SK-N-SH treated with all-trans-retinoic acid at 6 μM for 48 hours (cell line): ENCODE results near the gene MSRB1.

ENCODE experiments used
- ARNTL ChIP-seq: fragments of 450-650 bp; formaldehyde crosslinking; IDR thresholded peaks from 2 replicates; pipeline ENCODE4 v1.5.0; 2020; ENCODE audit warnings: low read depth, mild to moderate bottlenecking, moderate library complexity, borderline replicate concordance
- BACH2 ChIP-seq: fragments of 250-450 bp; sonication (Bioruptor Pico); IDR thresholded peaks from 2 replicates; pipeline ENCODE4 v1.9.0; 2021; ENCODE audit warnings: mild to moderate bottlenecking, borderline replicate concordance
- CREB5 ChIP-seq: fragments of 250-450 bp; sonication (Bioruptor Pico); IDR thresholded peaks from 2 replicates; pipeline ENCODE4 v1.5.1; 2020; ENCODE audit warnings: low read depth, mild to moderate bottlenecking, moderate library complexity
- CSDC2 ChIP-seq: fragments of 250-450 bp; sonication (Bioruptor Pico); IDR thresholded peaks from 2 replicates; pipeline ENCODE4 v1.5.0; 2020; ENCODE audit warnings: mild to moderate bottlenecking, moderate library complexity
- ESRRG ChIP-seq: fragments of 250-450 bp; sonication (Bioruptor Pico); IDR thresholded peaks from 2 replicates; pipeline ENCODE4 v1.6.1; 2021; ENCODE audit warnings: mild to moderate bottlenecking
- ISL1 ChIP-seq: fragments of 250-450 bp; sonication (Bioruptor Pico); IDR thresholded peaks from 2 replicates; pipeline ENCODE4 v2.1.2; 2022; ENCODE audit warnings: mild to moderate bottlenecking, moderate library complexity
- PATZ1 ChIP-seq: fragments of 250-450 bp; sonication (Bioruptor Pico); IDR thresholded peaks from 2 replicates; pipeline ENCODE4 v1.8.0; 2020; ENCODE audit warnings: mild to moderate bottlenecking, moderate library complexity, borderline replicate concordance
- POU6F1 ChIP-seq: fragments of 250-450 bp; sonication (Bioruptor Pico); IDR thresholded peaks from 2 replicates; pipeline ENCODE4 v1.8.0; 2021; ENCODE audit warnings: low read depth, mild to moderate bottlenecking, moderate library complexity, borderline replicate concordance
- TCF4 ChIP-seq: fragments of 250-450 bp; sonication (Bioruptor Pico); IDR thresholded peaks from 2 replicates; pipeline ENCODE4 v1.8.0; 2021; ENCODE audit warnings: mild to moderate bottlenecking, moderate library complexity, borderline replicate concordance
- TSHZ2 ChIP-seq: fragments of 250-450 bp; sonication (Bioruptor Pico); IDR thresholded peaks from 2 replicates; pipeline ENCODE4 v1.5.0; 2020; ENCODE audit warnings: mild to moderate bottlenecking, moderate library complexity
- ZC3H10 ChIP-seq: fragments of 250-450 bp; sonication (Bioruptor Pico); IDR thresholded peaks from 2 replicates; pipeline ENCODE4 v1.5.1; 2021; ENCODE audit warnings: mild to moderate bottlenecking, moderate library complexity
- ZNF8 ChIP-seq: fragments of 450-650 bp; formaldehyde crosslinking; IDR thresholded peaks from 2 replicates; pipeline ENCODE4 v1.5.0; 2020; ENCODE audit warnings: mild to moderate bottlenecking, moderate library complexity

- TF ChIP-seq ARNTL (CRISPR knock-in tag) (no peak), TSHZ2 (no peak), CSDC2 (CRISPR knock-in tag) (no peak), CREB5 (CRISPR knock-in tag) (no peak), PATZ1 (no peak), POU6F1 (CRISPR knock-in tag) (no peak), TCF4 (no peak), ISL1 (CRISPR knock-in tag) (no peak), ZC3H10 (CRISPR knock-in tag) (no peak), BACH2 (CRISPR knock-in tag) (no peak), ESRRG (CRISPR knock-in tag) (no peak), ZNF8 (CRISPR knock-in tag) (no peak)
Measured at GRCh38 chr16:1990351-1991134, 47.5 kb upstream of the MSRB1 start.
